Vagina (tissue), 2 donors: ENCODE data around the gene GJA4. TPM values are rescaled to one million over a fixed set of nuclear protein-coding genes. Genes with fewer than 3 reads are reported as not detected.

ENCODE experiments used
- DNase-seq, 2 donors: peaks; one replicate each; pipeline ENCODE4 v3.0.0-alpha.2; 2017; ENCODE audit errors: extremely low spot score in 2 of 2
- H3K27ac ChIP-seq: fragments of 200-600 bp; sonication (generic); one replicate; pipeline ENCODE4 v1.5.1; 2019
- H3K27me3 ChIP-seq: fragments of 200-600 bp; sonication (generic); one replicate; pipeline ENCODE4 v1.5.1; 2019
- H3K36me3 ChIP-seq, 2 donors: fragments of 200-600 bp; sonication (generic); one replicate each; pipeline ENCODE4 v1.5.1; 2017 to 2019
- H3K4me1 ChIP-seq: fragments of 200-600 bp; sonication (generic); one replicate; pipeline ENCODE4 v1.5.1; 2019
- H3K4me3 ChIP-seq, 2 donors: fragments of 200-600 bp; sonication (generic); 1 replicate in 1 of 2; 2 replicates in 1 of 2; pipeline ENCODE4 v1.5.1; 2016 to 2019
- H3K9me3 ChIP-seq: fragments of 200-600 bp; sonication (generic); one replicate; pipeline ENCODE4 v1.5.1; 2019
- CTCF ChIP-seq, 3 experiments: fragments of 450-650 bp in 2 of 3; fragments of 200-600 bp in 1 of 3; sonication (generic) in 1 of 3; IDR thresholded peaks; one replicate each; pipeline ENCODE4 v1.5.1; 2017 to 2019; ENCODE audit warnings: antibody characterized with exemption in 3 of 3, mild to moderate bottlenecking in 2 of 3, moderate library complexity in 2 of 3
- POLR2A ChIP-seq, 2 donors: fragments of 450-650 bp; IDR thresholded peaks; one replicate each; pipeline ENCODE4 v1.6.1; 2017; ENCODE audit warnings: antibody characterized with exemption in 2 of 2, mild to moderate bottlenecking in 2 of 2, moderate library complexity in 2 of 2
- POLR2AphosphoS5 ChIP-seq, 2 donors: sonication (generic); formaldehyde crosslinking; IDR thresholded peaks; one replicate each; pipeline ENCODE4 v1.9.0; 2017; ENCODE audit warnings: antibody characterized with exemption in 2 of 2, mild to moderate bottlenecking in 2 of 2, low read depth in 1 of 2; ENCODE audit not compliant: insufficient read depth in 1 of 2
- intact Hi-C: fragments of 100-400 bp; cut with DNase I; formaldehyde crosslinking; loops from one replicate; pipeline ENCODE4 v1.15.1; 2023
- total RNA-seq: library from RNA; depleted of rRNA; stranded (reverse); fragments of >200 nt; gene quantifications from one replicate; pipeline ENCODE4 v1.2.3, GENCODE V29; 2016

Gene GJA4
- total RNA-seq, 1 donor from 2014 or later: 28.5 TPM

GRCh38 chr1:34746785-34747637 is 45.8 kb upstream of the GJA4 start:
- no peak overlapping the region for H3K27ac ChIP-seq
- intact Hi-C loops: no loop called here
- no peaks in the 10 kb centered on the region for H3K9me3 ChIP-seq
- H3K4me1 ChIP-seq: no peaks in the 10 kb centered on the region
- no peak for DNase-seq
- TF ChIP-seq POLR2A (IDR thresholded peaks at IDR 0.05) (no peak), CTCF (IDR thresholded peaks at IDR 0.05) (no peak), POLR2AphosphoS5 (IDR thresholded peaks at IDR 0.05; ENCODE audit: insufficient read depth in 1 of 2, low read depth in 1 of 2) (no peak)
- H3K4me3 ChIP-seq: no peak overlapping the region
- no peaks in the 10 kb centered on the region for H3K36me3 ChIP-seq
- H3K27me3 ChIP-seq: no peaks in the 10 kb centered on the region

- no peaks in the 10 kb centered on the region for H3K27me3 ChIP-seq
- no peak overlapping the region for H3K4me3 ChIP-seq
- H3K9me3 ChIP-seq: no peaks in the 10 kb centered on the region
- no peaks in the 10 kb centered on the region for H3K36me3 ChIP-seq
- TF ChIP-seq POLR2AphosphoS5 (IDR thresholded peaks at IDR 0.05; ENCODE audit: insufficient read depth in 1 of 2, low read depth in 1 of 2) (no peak), CTCF (IDR thresholded peaks at IDR 0.05) (no peak), POLR2A (IDR thresholded peaks at IDR 0.05) (no peak)
- DNase-seq: no peak
- intact Hi-C loops: no loop called here
- H3K27ac ChIP-seq: no peak overlapping the region
- H3K4me1 ChIP-seq: no peaks in the 10 kb centered on the region
Measured at GRCh38 chr1:34747638-34747941, 45.2 kb upstream of the GJA4 start.

GRCh38 chr1:34749992-34750391 is 42.8 kb upstream of the GJA4 start:
- no peaks in the 10 kb centered on the region for H3K9me3 ChIP-seq
- no peak overlapping the region for H3K4me3 ChIP-seq
- no peaks in the 10 kb centered on the region for H3K27me3 ChIP-seq
- H3K27ac ChIP-seq: no peak overlapping the region
- TF ChIP-seq POLR2A (IDR thresholded peaks at IDR 0.05) (no peak), POLR2AphosphoS5 (IDR thresholded peaks at IDR 0.05; ENCODE audit: insufficient read depth in 1 of 2, low read depth in 1 of 2) (no peak), CTCF (IDR thresholded peaks at IDR 0.05) (no peak)
- H3K4me1 ChIP-seq: no peaks in the 10 kb centered on the region
- intact Hi-C loops: no loop called here
- no peaks in the 10 kb centered on the region for H3K36me3 ChIP-seq
- DNase-seq: no peak

- TF ChIP-seq POLR2AphosphoS5 (IDR thresholded peaks at IDR 0.05; ENCODE audit: insufficient read depth in 1 of 2, low read depth in 1 of 2) (no peak), CTCF (IDR thresholded peaks at IDR 0.05) (no peak), POLR2A (IDR thresholded peaks at IDR 0.05) (no peak)
- DNase-seq: no peak
- Histone ChIP-seq H3K27ac (no peak overlapping the region), H3K4me3 (no peak overlapping the region), H3K27me3 (no peaks in the 10 kb centered on the region), H3K4me1 (no peaks in the 10 kb centered on the region), H3K36me3 (no peaks in the 10 kb centered on the region), H3K9me3 (no peaks in the 10 kb centered on the region)
- intact Hi-C loops: no loop called here
Measured at GRCh38 chr1:34750610-34751009, 42.2 kb upstream of the GJA4 start.

GRCh38 chr1:34753163-34753562 is 39.6 kb upstream of the GJA4 start:
- TF ChIP-seq CTCF (IDR thresholded peaks at IDR 0.05) (no peak), POLR2AphosphoS5 (IDR thresholded peaks at IDR 0.05; ENCODE audit: insufficient read depth in 1 of 2, low read depth in 1 of 2) (no peak), POLR2A (IDR thresholded peaks at IDR 0.05) (no peak)

More at GRCh38 chr1:34753163-34753562, 39.6 kb upstream of the GJA4 start:
- DNase-seq: no peak
- intact Hi-C loops: no loop called here
- Histone ChIP-seq H3K4me3 (no peak overlapping the region), H3K9me3 (no peaks in the 10 kb centered on the region), H3K27ac (no peak overlapping the region), H3K4me1 (peaks cover 16% of the 10 kb centered on the region), H3K36me3 (no peaks in the 10 kb centered on the region), H3K27me3 (no peaks in the 10 kb centered on the region)
